RWPE2 (cell line): ENCODE data around the gene MTFP1.

Experiments
- ATAC-seq: fragments of 200-7000 bp; cut with Tn5 transposase; 3 replicates; pipeline ENCODE4 v1.9.1; 2021; ENCODE audit warnings: low read depth
- DNase-seq: peaks from one replicate; pipeline ENCODE4 v3.0.0-alpha.2; 2020; ENCODE audit warnings: low spot score
- H3K27ac ChIP-seq: fragments of 450-650 bp; 2 replicates; pipeline ENCODE4 v1.5.1; 2017; ENCODE audit warnings: mild to moderate bottlenecking; ENCODE audit not compliant: poor library complexity, severe bottlenecking
- H3K27me3 ChIP-seq: fragments of 250-450 bp; sonication (Bioruptor Pico); 2 replicates; pipeline ENCODE4 v1.5.1; 2021; ENCODE audit warnings: mild to moderate bottlenecking, moderate library complexity; ENCODE audit not compliant: insufficient read depth, poor library complexity, severe bottlenecking
- H3K36me3 ChIP-seq: fragments of 250-450 bp; sonication (Bioruptor Pico); 2 replicates; pipeline ENCODE4 v1.5.1; 2020; ENCODE audit warnings: low read depth, mild to moderate bottlenecking, moderate library complexity
- H3K4me1 ChIP-seq: fragments of 250-450 bp; sonication (Bioruptor Pico); 2 replicates; pipeline ENCODE4 v1.5.1; 2021; ENCODE audit warnings: mild to moderate bottlenecking, moderate library complexity; ENCODE audit not compliant: insufficient read depth, poor library complexity, severe bottlenecking
- H3K4me3 ChIP-seq: fragments of 250-450 bp; sonication (Bioruptor Pico); 2 replicates; pipeline ENCODE4 v1.5.1; 2021; ENCODE audit warnings: mild to moderate bottlenecking, moderate library complexity; ENCODE audit not compliant: severe bottlenecking
- H3K9me3 ChIP-seq: fragments of 250-450 bp; sonication (Bioruptor Pico); 2 replicates; pipeline ENCODE4 v1.5.1; 2021; ENCODE audit warnings: mild to moderate bottlenecking, moderate library complexity; ENCODE audit not compliant: severe bottlenecking
- CTCF ChIP-seq: fragments of 450-650 bp; IDR thresholded peaks from one replicate; pipeline ENCODE4 v1.5.1; 2017; ENCODE audit warnings: mild to moderate bottlenecking, moderate library complexity; ENCODE audit not compliant: poor library complexity, severe bottlenecking

The MTFP1 gene

DNA sequence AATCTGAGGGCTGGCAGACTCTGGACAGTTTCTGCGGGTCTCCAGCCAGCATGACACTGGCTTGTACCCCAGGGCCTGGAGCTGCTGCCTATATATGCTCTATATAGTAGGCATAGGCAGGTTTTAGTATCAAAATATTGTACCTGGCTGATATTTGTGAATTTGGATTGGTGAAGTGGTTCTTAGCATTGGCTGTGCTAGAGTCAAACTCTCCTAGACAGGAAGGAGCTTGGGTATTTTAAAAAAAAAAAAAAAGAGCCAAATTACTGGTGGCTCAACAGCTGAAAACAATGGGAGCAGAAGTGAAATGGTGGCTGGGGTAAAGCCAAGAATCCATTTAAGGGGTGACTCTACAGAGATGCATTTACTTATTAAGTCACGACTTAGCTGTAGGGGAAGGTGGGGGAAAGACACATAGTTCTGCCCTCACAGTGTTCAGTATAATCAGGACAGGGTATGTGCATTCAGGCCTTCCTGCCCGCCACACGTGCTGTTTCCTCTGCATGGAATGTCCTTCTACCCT lies 11.0 kb upstream of the MTFP1 start:
- Histone ChIP-seq H3K4me1 (peaks cover 4% of the 10 kb centered on the region), H3K9me3 (no peaks in the 10 kb centered on the region), H3K27ac (no peak overlapping the region), H3K36me3 (peaks cover 97% of the 10 kb centered on the region), H3K4me3 (no peak overlapping the region), H3K27me3 (no peaks in the 10 kb centered on the region)
- ATAC-seq (no peak), DNase-seq (no peak)
- TF ChIP-seq CTCF, result no peak

GRCh38 chr22:30416403-30416802 lies 9.2 kb upstream of the MTFP1 start:
- ATAC-seq, result no peak
- H3K36me3 ChIP-seq, result peaks cover 96% of the 10 kb centered on the region
- no peak for DNase-seq
- no peaks in the 10 kb centered on the region for H3K27me3 ChIP-seq
- peak overlapping the region; percentile 17 for H3K27ac ChIP-seq
- H3K9me3 ChIP-seq, result no peaks in the 10 kb centered on the region
- H3K4me1 ChIP-seq, result peaks cover 21% of the 10 kb centered on the region
- no peak for TF ChIP-seq CTCF
- H3K4me3 ChIP-seq, result no peak overlapping the region

DNA sequence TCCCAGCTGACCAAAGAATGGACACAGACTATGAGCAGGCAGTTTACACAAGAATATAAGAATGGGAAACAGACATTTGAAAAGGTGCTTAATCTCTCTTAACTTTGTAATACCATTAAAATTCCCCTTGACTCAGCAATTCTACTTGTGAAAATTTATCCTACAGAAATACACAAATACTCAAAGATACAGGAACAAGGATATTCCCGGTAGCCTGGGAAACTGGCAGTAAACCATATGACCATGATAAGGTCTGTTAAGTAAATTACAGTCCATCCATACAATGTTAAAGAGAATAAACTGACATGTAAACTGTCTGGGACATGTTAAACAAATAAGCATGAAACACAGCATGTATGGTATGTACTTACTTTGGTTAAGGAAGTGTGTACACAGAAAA lies 8.7 kb upstream of the MTFP1 start:
- no peaks in the 10 kb centered on the region for H3K9me3 ChIP-seq
- H3K27ac ChIP-seq, result peak overlapping the region; percentile 17
- peaks cover 99% of the 10 kb centered on the region for H3K36me3 ChIP-seq
- peaks cover 25% of the 10 kb centered on the region for H3K4me1 ChIP-seq
- no peak for ATAC-seq
- no peak for DNase-seq
- no peak for TF ChIP-seq CTCF
- H3K4me3 ChIP-seq, result no peak overlapping the region
- H3K27me3 ChIP-seq, result no peaks in the 10 kb centered on the region

DNA sequence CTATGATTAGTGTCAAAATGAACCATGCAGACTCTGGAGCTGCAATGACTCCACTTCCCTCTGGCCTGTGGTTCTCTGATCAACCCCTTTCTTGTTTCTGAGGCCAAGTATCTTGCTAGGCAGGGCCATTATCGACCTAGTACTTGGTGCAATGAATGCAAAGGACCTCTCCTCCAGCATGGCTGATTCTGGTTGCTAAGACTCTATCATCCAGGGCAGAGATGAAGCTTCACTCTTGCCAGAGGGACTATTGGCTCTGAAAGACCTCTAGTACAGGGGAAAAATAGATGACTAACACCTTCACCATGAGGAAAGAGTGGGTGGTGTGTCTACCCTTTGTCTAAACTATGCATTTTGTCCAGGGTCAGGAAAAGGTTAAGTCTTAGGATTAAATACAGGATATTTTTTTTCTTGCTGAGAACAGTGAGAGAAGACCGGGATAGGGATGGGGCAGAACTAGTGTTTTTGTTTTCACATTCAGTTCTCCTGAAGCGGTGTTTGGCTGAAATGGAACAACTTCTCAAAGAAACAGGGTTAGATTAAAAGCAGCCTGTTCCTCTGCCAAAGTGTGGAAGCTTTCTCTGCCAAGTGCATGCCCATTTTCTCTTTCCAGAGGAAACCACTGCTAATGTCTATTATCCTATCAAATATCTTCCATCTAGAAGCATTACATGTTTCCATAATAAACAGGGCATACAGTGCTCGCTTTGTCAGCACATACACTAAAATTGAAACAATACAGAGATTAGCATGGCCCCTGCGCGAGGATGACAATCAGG lies 5.0 kb upstream of the MTFP1 start:
- Histone ChIP-seq H3K27ac (peak overlapping the region; percentile 99), H3K4me3 (no peak overlapping the region)

More for the DNA sequence above, 5.0 kb upstream of the MTFP1 start:
- H3K27me3 ChIP-seq, result no peaks in the 10 kb centered on the region
- TF ChIP-seq CTCF, result no peak
- ATAC-seq (peak; percentile 51), DNase-seq (no peak)
- peaks cover 36% of the 10 kb centered on the region for H3K4me1 ChIP-seq
- no peaks in the 10 kb centered on the region for H3K9me3 ChIP-seq
- peaks cover 70% of the 10 kb centered on the region for H3K36me3 ChIP-seq
